Neural progenitor cell (in vitro differentiated cells): ENCODE measurements around the gene TMEM219. TPM values are rescaled to one million over a fixed set of nuclear protein-coding genes. Genes with fewer than 3 reads are reported as not detected.

ENCODE experiments used
- DNase-seq: peaks from one replicate; pipeline ENCODE4 v3.0.0-alpha.2; 2016; ENCODE audit warnings: low spot score
- H2AFZ ChIP-seq: fragments of 200-600 bp; sonication (generic); replicated peaks from 2 replicates; pipeline ENCODE4 v1.6.1; 2016; ENCODE audit warnings: antibody characterized with exemption
- H3F3A ChIP-seq: fragments of 200-600 bp; sonication (generic); 2 replicates; pipeline ENCODE4 v1.6.1; 2016; ENCODE audit warnings: antibody characterized with exemption, low read depth
- H3K27ac ChIP-seq: fragments of 200-600 bp; sonication (generic); 2 replicates; pipeline ENCODE4 v1.5.1; 2016; ENCODE audit warnings: mild to moderate bottlenecking
- H3K27me3 ChIP-seq: fragments of 200-600 bp; sonication (generic); 2 replicates; pipeline ENCODE4 v1.6.1; 2016; ENCODE audit warnings: mild to moderate bottlenecking, moderate library complexity
- H3K36me3 ChIP-seq: fragments of 200-600 bp; sonication (generic); 2 replicates; pipeline ENCODE4 v1.5.1; 2016
- H3K4me1 ChIP-seq: fragments of 200-600 bp; sonication (generic); 2 replicates; pipeline ENCODE4 v1.6.1; 2016; ENCODE audit warnings: mixed run types
- H3K4me2 ChIP-seq: fragments of 200-600 bp; sonication (generic); 2 replicates; pipeline ENCODE4 v1.6.1; 2016
- H3K4me3 ChIP-seq: fragments of 200-600 bp; sonication (generic); 2 replicates; pipeline ENCODE4 v1.5.1; 2016
- H3K79me2 ChIP-seq: fragments of 200-600 bp; sonication (generic); 2 replicates; pipeline ENCODE4 v1.6.1; 2016; ENCODE audit warnings: low read depth
- H3K9ac ChIP-seq: fragments of 200-600 bp; sonication (generic); 2 replicates; pipeline ENCODE4 v1.6.1; 2016
- H3K9me3 ChIP-seq: fragments of 200-600 bp; sonication (generic); 2 replicates; pipeline ENCODE4 v1.5.1; 2016; ENCODE audit warnings: low read depth
- H4K20me1 ChIP-seq: fragments of 200-600 bp; sonication (generic); 2 replicates; pipeline ENCODE4 v1.6.1; 2016; ENCODE audit warnings: low read depth
- H3K27ac Mint-ChIP-seq: 3 replicates; pipeline ENCODE4 v1.8.0; 2021; ENCODE audit warnings: mixed read lengths
- H3K27me3 Mint-ChIP-seq: 2 replicates; pipeline ENCODE4 v1.8.0; 2022; ENCODE audit warnings: low read depth, mild to moderate bottlenecking, inconsistent platforms, moderate library complexity, mixed read lengths; ENCODE audit not compliant: insufficient read depth
- H3K36me3 Mint-ChIP-seq: 3 replicates; pipeline ENCODE4 v1.8.0; 2021; ENCODE audit warnings: mixed read lengths
- H3K4me1 Mint-ChIP-seq: 3 replicates; pipeline ENCODE4 v1.8.0; 2021; ENCODE audit warnings: mixed read lengths
- H3K4me3 Mint-ChIP-seq: 3 replicates; pipeline ENCODE4 v1.8.0; 2021; ENCODE audit warnings: mild to moderate bottlenecking, moderate library complexity, mixed read lengths
- H3K9me3 Mint-ChIP-seq: 3 replicates; pipeline ENCODE4 v1.8.0; 2020; ENCODE audit warnings: mixed read lengths
- CTCF ChIP-seq: fragments of 200-600 bp; sonication (generic); IDR thresholded peaks from 2 replicates; pipeline ENCODE4 v1.5.1; 2017; ENCODE audit warnings: antibody characterized with exemption, mild to moderate bottlenecking
- EZH2 ChIP-seq: fragments of 200-600 bp; sonication (generic); IDR thresholded peaks from 2 replicates; pipeline ENCODE4 v1.6.1; 2017; ENCODE audit warnings: antibody characterized with exemption, mild to moderate bottlenecking, moderate library complexity
- EZH2phosphoT487 ChIP-seq: fragments of 200-600 bp; sonication (generic); IDR thresholded peaks from 2 replicates; pipeline ENCODE4 v1.6.1; 2017; ENCODE audit warnings: antibody characterized with exemption
- total RNA-seq: library from RNA; depleted of rRNA; stranded (reverse); fragments of >200 nt; gene quantifications from 2 replicates; pipeline ENCODE4 v1.2.3, GENCODE V29; 2015; ENCODE audit warnings: low replicate concordance

TMEM219 gene
- total RNA-seq, 1 donor from 2014 or later, result 50.7 TPM

GRCh38 chr16:29978081-29978480, 16.2 kb downstream of the TMEM219 start:
- H3K9me3 ChIP-seq, result peaks cover under 1% of the 10 kb centered on the region
- H3K9ac ChIP-seq, result no peak overlapping the region
- peaks cover 42% of the 10 kb centered on the region for H3K79me2 ChIP-seq
- Mint-ChIP-seq H3K27me3 (peaks cover 6% of the 10 kb centered on the region), H3K4me3 (no peak overlapping the region), H3K36me3 (peaks cover 30% of the 10 kb centered on the region), H3K27ac (no peak overlapping the region), H3K9me3 (peaks cover 2% of the 10 kb centered on the region), H3K4me1 (peaks cover 32% of the 10 kb centered on the region)
- H2AFZ ChIP-seq, result no peak overlapping the region
- H3K4me1 ChIP-seq, result peaks cover 23% of the 10 kb centered on the region
- H3K4me3 ChIP-seq, result no peak overlapping the region
- H3K27ac ChIP-seq, result no peak overlapping the region
- H3K27me3 ChIP-seq, result no peaks in the 10 kb centered on the region
- TF ChIP-seq EZH2phosphoT487 (no peak), CTCF (no peak), EZH2 (no peak)
- H3K4me2 ChIP-seq, result no peak overlapping the region
- peaks cover 43% of the 10 kb centered on the region for H4K20me1 ChIP-seq
- DNase-seq, result no peak
- H3F3A ChIP-seq, result peaks cover 10% of the 10 kb centered on the region
- H3K36me3 ChIP-seq, result no peaks in the 10 kb centered on the region

GRCh38 chr16:29978564-29979270, 16.8 kb downstream of the TMEM219 start:
- Histone ChIP-seq H3K4me1 (peaks cover 23% of the 10 kb centered on the region), H3K9me3 (no peaks in the 10 kb centered on the region), H3K36me3 (no peaks in the 10 kb centered on the region), H3K4me2 (no peak overlapping the region), H3K9ac (no peak overlapping the region), H3F3A (peaks cover 8% of the 10 kb centered on the region), H2AFZ (no peak overlapping the region), H3K4me3 (no peak overlapping the region), H3K27me3 (no peaks in the 10 kb centered on the region), H4K20me1 (peaks cover 43% of the 10 kb centered on the region), H3K27ac (no peak overlapping the region), H3K79me2 (peaks cover 42% of the 10 kb centered on the region)
- peaks cover 3% of the 10 kb centered on the region for H3K27me3 Mint-ChIP-seq
- H3K36me3 Mint-ChIP-seq, result peaks cover 32% of the 10 kb centered on the region
- no peak overlapping the region for H3K27ac Mint-ChIP-seq
- TF ChIP-seq EZH2phosphoT487 (no peak), CTCF (no peak), EZH2 (no peak)
- peaks cover 29% of the 10 kb centered on the region for H3K4me1 Mint-ChIP-seq
- DNase-seq, result no peak
- H3K9me3 Mint-ChIP-seq, result no peaks in the 10 kb centered on the region
- H3K4me3 Mint-ChIP-seq, result no peak overlapping the region

- Mint-ChIP-seq H3K36me3 (peaks cover 45% of the 10 kb centered on the region), H3K9me3 (no peaks in the 10 kb centered on the region), H3K4me1 (no peaks in the 10 kb centered on the region), H3K4me3 (no peak overlapping the region), H3K27me3 (no peaks in the 10 kb centered on the region), H3K27ac (no peak overlapping the region)
- Histone ChIP-seq H2AFZ (no peak overlapping the region), H3K9me3 (no peaks in the 10 kb centered on the region), H3K4me1 (no peaks in the 10 kb centered on the region), H3K4me3 (no peak overlapping the region), H4K20me1 (peaks cover 8% of the 10 kb centered on the region), H3K4me2 (no peak overlapping the region), H3K27me3 (no peaks in the 10 kb centered on the region), H3K9ac (no peak overlapping the region), H3K27ac (no peak overlapping the region), H3K36me3 (no peaks in the 10 kb centered on the region), H3F3A (no peaks in the 10 kb centered on the region), H3K79me2 (peaks cover 2% of the 10 kb centered on the region)
- no peak for DNase-seq
- TF ChIP-seq EZH2 (no peak), CTCF (no peak), EZH2phosphoT487 (no peak)
Measured at GRCh38 chr16:29982560-29983419, 20.9 kb downstream of the TMEM219 start.
